D721Med (cell line): Measurements from ENCODE around the gene CLTB.

Experiments used
- DNase-seq: peaks from one replicate; pipeline ENCODE4 v3.0.0; 2011; ENCODE audit warnings: low spot score; ENCODE audit not compliant: insufficient read length
- FAIRE-seq: peaks from 2 replicates; lab custom pipeline; 2011; peaks lifted over from hg19 to GRCh38; lab: Jason Lieb, UNC
- TF ChIP-seq, protein P1 (sequence below): IDR thresholded peaks from 2 replicates; pipeline ENCODE4 v1.5.1; 2012; ENCODE audit warnings: mild to moderate bottlenecking, control low read depth; ENCODE audit not compliant: insufficient read depth; ENCODE audit errors: missing control alignments

CLTB gene

DNA sequence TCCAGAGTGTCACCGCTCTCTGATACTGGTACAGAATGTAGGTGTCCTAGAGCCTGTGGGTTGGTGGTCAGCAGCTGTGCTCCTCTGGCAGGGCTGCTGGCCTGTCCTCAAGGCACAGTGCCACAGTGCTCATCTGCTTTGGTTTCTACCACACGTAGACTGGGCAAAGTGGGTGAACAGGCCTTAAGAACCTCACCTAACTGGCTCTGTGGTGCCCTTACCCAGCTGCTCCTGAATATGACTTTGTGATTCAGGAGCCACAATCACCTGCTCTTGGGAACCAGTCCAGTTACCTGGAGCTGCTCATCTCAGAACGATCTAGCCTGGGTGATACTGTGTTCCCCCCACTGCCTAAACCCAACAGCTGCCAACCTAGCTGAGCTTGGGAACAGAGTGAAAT, 34.4 kb downstream of the CLTB start:
- DNase-seq = no peak
- FAIRE-seq = no peak
- TF ChIP-seq, protein P1, sequence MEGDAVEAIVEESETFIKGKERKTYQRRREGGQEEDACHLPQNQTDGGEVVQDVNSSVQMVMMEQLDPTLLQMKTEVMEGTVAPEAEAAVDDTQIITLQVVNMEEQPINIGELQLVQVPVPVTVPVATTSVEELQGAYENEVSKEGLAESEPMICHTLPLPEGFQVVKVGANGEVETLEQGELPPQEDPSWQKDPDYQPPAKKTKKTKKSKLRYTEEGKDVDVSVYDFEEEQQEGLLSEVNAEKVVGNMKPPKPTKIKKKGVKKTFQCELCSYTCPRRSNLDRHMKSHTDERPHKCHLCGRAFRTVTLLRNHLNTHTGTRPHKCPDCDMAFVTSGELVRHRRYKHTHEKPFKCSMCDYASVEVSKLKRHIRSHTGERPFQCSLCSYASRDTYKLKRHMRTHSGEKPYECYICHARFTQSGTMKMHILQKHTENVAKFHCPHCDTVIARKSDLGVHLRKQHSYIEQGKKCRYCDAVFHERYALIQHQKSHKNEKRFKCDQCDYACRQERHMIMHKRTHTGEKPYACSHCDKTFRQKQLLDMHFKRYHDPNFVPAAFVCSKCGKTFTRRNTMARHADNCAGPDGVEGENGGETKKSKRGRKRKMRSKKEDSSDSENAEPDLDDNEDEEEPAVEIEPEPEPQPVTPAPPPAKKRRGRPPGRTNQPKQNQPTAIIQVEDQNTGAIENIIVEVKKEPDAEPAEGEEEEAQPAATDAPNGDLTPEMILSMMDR = no peak

DNA sequence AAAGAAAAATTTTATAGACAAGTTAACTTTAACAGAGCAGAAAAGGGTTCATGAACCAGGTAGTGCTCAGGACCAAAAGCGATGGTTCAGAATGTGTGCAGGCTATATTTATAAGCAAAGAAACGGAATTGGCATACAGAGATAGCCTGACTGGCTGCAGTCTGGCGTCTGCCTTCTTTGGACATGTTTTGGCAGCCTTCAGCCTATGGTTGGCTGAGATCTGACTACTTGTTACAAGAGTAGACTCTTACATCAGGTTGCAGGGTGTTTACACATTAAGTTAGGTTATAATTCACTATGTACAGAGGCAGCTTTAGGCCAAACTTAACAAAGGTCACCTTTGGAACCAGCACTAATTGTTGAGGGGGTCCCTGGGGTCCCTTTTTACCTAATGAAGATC, 34.9 kb downstream of the CLTB start:
- no peak for DNase-seq
- no peak for FAIRE-seq
- TF ChIP-seq, protein P1 = no peak

GRCh38 chr5:176379881-176380280, 36.5 kb downstream of the CLTB start:
- FAIRE-seq (no peak), DNase-seq (no peak)
- TF ChIP-seq, protein P1 = no peak

- TF ChIP-seq, protein P1 = no peak
- FAIRE-seq (no peak), DNase-seq (no peak)
Measured at GRCh38 chr5:176373100-176373818, 43.1 kb downstream of the CLTB start.

DNA sequence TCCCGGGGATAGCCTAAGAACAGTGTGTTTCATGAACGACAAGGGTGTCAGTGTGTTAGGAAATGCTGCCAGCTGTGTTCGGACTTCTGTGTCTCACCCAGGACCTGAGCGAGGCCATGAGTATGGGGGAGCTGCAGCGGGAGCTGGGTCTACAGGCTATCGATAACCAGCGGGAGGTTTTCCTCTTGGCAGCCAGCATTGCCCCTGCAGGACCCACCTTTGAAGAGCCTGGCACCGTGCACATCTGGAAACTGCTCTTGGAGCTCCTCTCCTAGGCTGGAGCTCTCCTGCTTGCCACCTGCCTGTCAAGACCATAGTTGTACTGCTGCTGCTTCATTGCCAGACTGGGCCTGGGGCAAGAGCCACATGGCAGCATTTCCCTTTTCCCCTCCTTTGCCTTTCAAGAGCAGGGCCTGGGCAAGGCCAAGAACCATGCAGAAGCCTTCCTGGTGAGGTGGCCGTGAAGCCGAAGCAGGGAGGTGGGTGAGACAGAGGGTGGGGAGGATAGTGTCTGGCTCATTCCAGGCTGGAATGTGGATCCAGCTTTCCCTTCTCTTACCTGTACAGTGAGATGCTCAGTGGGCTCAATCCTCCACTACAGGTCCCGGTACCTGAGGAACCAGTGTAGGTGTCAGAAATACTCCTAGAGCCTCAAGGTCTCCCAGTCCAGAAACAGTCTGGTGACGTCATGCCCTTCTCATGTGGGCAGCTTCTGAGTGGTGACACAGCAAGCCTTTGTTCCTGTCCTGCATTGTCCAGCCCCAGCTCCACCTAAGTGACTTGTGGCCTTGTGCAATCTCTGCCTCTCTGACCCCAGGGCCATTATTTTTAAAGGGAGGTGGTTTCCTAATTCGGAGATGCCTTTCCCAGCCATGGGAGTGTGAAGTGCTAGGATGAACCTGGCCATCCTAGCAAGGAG, 44.5 kb downstream of the CLTB start:
- no peak for DNase-seq
- TF ChIP-seq, protein P1 = no peak
- FAIRE-seq = no peak

- no peak for FAIRE-seq
- DNase-seq = no peak
- TF ChIP-seq, protein P1 = no peak
Measured at GRCh38 chr5:176369934-176370711, 46.2 kb downstream of the CLTB start.
